Measurements from ENCODE around the gene JMJD1C. TPM values are rescaled to one million over a fixed set of nuclear protein-coding genes. Genes with fewer than 3 reads are reported as not detected.

Gene JMJD1C
- total and polyA plus RNA-seq, 4 donors = 21.9 to 108 (median 68.4) TPM

- no peaks in the 10 kb centered on the region for H3K9me3 ChIP-seq (ENCODE audit: control insufficient read depth, low read length)
- H3K4me1 ChIP-seq (ENCODE audit: control insufficient read depth in 1 of 2, insufficient read depth in 2 of 2, low read length in 2 of 2) = peaks cover 0 to 2% of the 10 kb centered on the region in 2 donors
- DNase-seq (no peak), ATAC-seq (ENCODE audit: low FRiP score) (no peak)
- intact Hi-C loops (cut with DNase I) = no loop called here
- no peak overlapping the region for H3K4me3 ChIP-seq (ENCODE audit: low read length in 2 of 2)
- H3K36me3 ChIP-seq (ENCODE audit: control insufficient read depth in 1 of 2, insufficient read depth in 2 of 2, low read length in 1 of 2) = no peaks in the 10 kb centered on the region
- no peak overlapping the region for H3K27ac ChIP-seq (ENCODE audit: low read depth in 1 of 2, low read length in 2 of 2)
- H3K27me3 ChIP-seq (ENCODE audit: control insufficient read depth in 1 of 2, insufficient read depth in 2 of 2, low read length in 1 of 2) = no peaks in the 10 kb centered on the region
Observed at GRCh38 chr10:63119041-63119440, 346.7 kb downstream of the JMJD1C start.

Small RNAs within 50 kb of the gene (microRNA-seq; reads per million reads assigned to microRNA genes)
- gene MIR1296 = 124 to 622 reads per million in 2 donors

Other genes with a start within 250 kb of the JMJD1C start
- 10 to 100 TPM; 57.7 to 74.3 TPM for gene REEP3, start 55.4 kb upstream of the JMJD1C start, total RNA-seq
- gene REEP3, start 55.4 kb upstream of the JMJD1C start, polyA plus RNA-seq = 10 to 100 TPM; 20.9 to 28.5 TPM